Activated CD4-positive, alpha-beta memory T cell treated with anti-CD3 and anti-CD28 coated beads for 36 hours (primary cell): ENCODE measurements around the gene KLRC2. TPM values are rescaled to one million over a fixed set of nuclear protein-coding genes. Genes with fewer than 3 reads are reported as not detected.

ENCODE experiments used
- CTCF ChIA-PET: fragments of 350-600 bp; sonication (Branson Sonifier 250); formaldehyde crosslinking; loops from one replicate; lab custom pipeline; 2021; ENCODE audit warnings: antibody characterized with exemption, inconsistent platforms; lab: Charles Lee
- POLR2A ChIA-PET: fragments of 350-600 bp; sonication (Branson Sonifier 250); formaldehyde crosslinking; loops from one replicate; lab custom pipeline; 2021; ENCODE audit warnings: antibody characterized with exemption; lab: Charles Lee
- DNase-seq: peaks from one replicate; pipeline ENCODE4 v3.0.0-alpha.2; 2020
- H3K27ac Mint-ChIP-seq: one replicate; pipeline ENCODE4 v1.8.0; 2021; ENCODE audit warnings: mixed read lengths
- H3K27me3 Mint-ChIP-seq: one replicate; pipeline ENCODE4 v1.8.0; 2021; ENCODE audit warnings: mixed read lengths
- H3K36me3 Mint-ChIP-seq: one replicate; pipeline ENCODE4 v1.8.0; 2021; ENCODE audit warnings: mixed read lengths
- H3K4me1 Mint-ChIP-seq: one replicate; pipeline ENCODE4 v1.8.0; 2021; ENCODE audit warnings: low read depth, mixed read lengths
- H3K4me3 Mint-ChIP-seq: one replicate; pipeline ENCODE4 v1.8.0; 2021; ENCODE audit warnings: mild to moderate bottlenecking, mixed read lengths
- H3K9me3 Mint-ChIP-seq: one replicate; pipeline ENCODE4 v1.8.0; 2021; ENCODE audit warnings: mixed read lengths
- intact Hi-C: fragments of 100-400 bp; cut with micrococcal nuclease; formaldehyde crosslinking; loops from one replicate; pipeline ENCODE4 v1.15.1; 2023
- total RNA-seq, 2 experiments: library from RNA; stranded (reverse); gene quantifications; one replicate each; pipeline ENCODE4 v1.2.3, GENCODE V29; 2021

KLRC2 gene
- total RNA-seq, 2 experiments from 2014 or later, result not detected

- Mint-ChIP-seq H3K9me3 (peaks cover 2% of the 10 kb centered on the region), H3K4me1 (no peaks in the 10 kb centered on the region), H3K27me3 (peaks cover 20% of the 10 kb centered on the region), H3K27ac (no peak overlapping the region), H3K4me3 (no peak overlapping the region), H3K36me3 (no peaks in the 10 kb centered on the region)
- ChIA-PET POLR2A (no interaction called here), CTCF (no interaction called here)
- intact Hi-C loops, result no loop called here
- no peak for DNase-seq
These were observed 50.6 kb downstream of the KLRC2 start for GRCh38 chr12:10385166-10385613.

- H3K4me1 Mint-ChIP-seq, result no peaks in the 10 kb centered on the region
- POLR2A ChIA-PET, result no interaction called here
These were observed 51.6 kb downstream of the KLRC2 start for GRCh38 chr12:10384191-10384590.

GRCh38 chr12:10381928-10382628, 53.7 kb downstream of the KLRC2 start:
- intact Hi-C loops, result no loop called here
- H3K4me3 Mint-ChIP-seq, result no peak overlapping the region
- DNase-seq, result no peak
- H3K36me3 Mint-ChIP-seq, result no peaks in the 10 kb centered on the region
- no peaks in the 10 kb centered on the region for H3K4me1 Mint-ChIP-seq
- H3K27me3 Mint-ChIP-seq, result peaks cover 16% of the 10 kb centered on the region
- no peak overlapping the region for H3K27ac Mint-ChIP-seq
- CTCF ChIA-PET, result no interaction called here
- peaks cover 2% of the 10 kb centered on the region for H3K9me3 Mint-ChIP-seq
- POLR2A ChIA-PET, result no interaction called here

More at GRCh38 chr12:10384191-10384590, 51.6 kb downstream of the KLRC2 start:
- DNase-seq, result no peak
- H3K4me3 Mint-ChIP-seq, result no peak overlapping the region
- H3K9me3 Mint-ChIP-seq, result peaks cover 2% of the 10 kb centered on the region
- CTCF ChIA-PET, result no interaction called here
- H3K27ac Mint-ChIP-seq, result no peak overlapping the region
- peaks cover 20% of the 10 kb centered on the region for H3K27me3 Mint-ChIP-seq
- intact Hi-C loops, result no loop called here
- no peaks in the 10 kb centered on the region for H3K36me3 Mint-ChIP-seq

Other genes starting within 250 kb of the KLRC2 start
- gene GABARAPL1, start 223.1 kb downstream of the KLRC2 start, total RNA-seq, result 1 to 10 TPM; 7.2 to 8.9 TPM
- gene KLRD1, start 128.1 kb downstream of the KLRC2 start, total RNA-seq, result under 1 TPM; 0.22 to 0.26 TPM
- under 1 TPM; 0.29 to 0.33 TPM for gene KLRK1, start 46.0 kb downstream of the KLRC2 start, total RNA-seq
- not detected for gene KLRC4, start 26.3 kb downstream of the KLRC2 start, total RNA-seq
- not detected for gene KLRC3, start 15.4 kb downstream of the KLRC2 start, total RNA-seq
- gene KLRC1, start 17.4 kb upstream of the KLRC2 start, total RNA-seq, result not detected
- gene EIF2S3B, start 69.9 kb upstream of the KLRC2 start, total RNA-seq, result 1 to 10 TPM; 2.1 to 2.3 TPM
- 10 to 100 TPM; 66.2 to 69.1 TPM for gene MAGOHB, start 177.6 kb upstream of the KLRC2 start, total RNA-seq
- not detected for gene STYK1, start 238.0 kb upstream of the KLRC2 start, total RNA-seq